ENCODE data around the gene HES6.

Gene HES6

DNA sequence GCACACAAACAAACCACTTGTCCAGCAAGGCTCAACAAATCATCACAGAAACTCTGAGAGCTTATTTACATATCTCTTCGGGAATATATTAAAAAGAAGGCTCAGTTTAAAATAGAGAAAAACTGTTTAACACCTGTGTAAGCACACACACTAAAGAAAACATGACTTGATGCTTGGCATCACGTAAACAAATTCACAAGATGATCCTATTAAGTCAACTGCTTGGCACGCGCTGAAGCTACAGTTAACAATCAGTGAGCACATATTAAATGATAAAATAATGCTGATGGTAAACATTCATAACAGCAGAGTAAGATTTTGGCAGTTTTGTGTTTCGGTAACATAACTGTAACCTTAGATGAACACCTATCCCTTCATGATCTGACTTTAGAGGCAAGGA, 4.3 kb upstream of the HES6 start:
- no peak for DNase-seq (ENCODE audit: extremely low read depth, low read depth)
- H3K4me3 ChIP-seq (replicated peaks; ENCODE audit: low read depth, low read length): no peak overlapping the region
- TF ChIP-seq, protein P1, sequence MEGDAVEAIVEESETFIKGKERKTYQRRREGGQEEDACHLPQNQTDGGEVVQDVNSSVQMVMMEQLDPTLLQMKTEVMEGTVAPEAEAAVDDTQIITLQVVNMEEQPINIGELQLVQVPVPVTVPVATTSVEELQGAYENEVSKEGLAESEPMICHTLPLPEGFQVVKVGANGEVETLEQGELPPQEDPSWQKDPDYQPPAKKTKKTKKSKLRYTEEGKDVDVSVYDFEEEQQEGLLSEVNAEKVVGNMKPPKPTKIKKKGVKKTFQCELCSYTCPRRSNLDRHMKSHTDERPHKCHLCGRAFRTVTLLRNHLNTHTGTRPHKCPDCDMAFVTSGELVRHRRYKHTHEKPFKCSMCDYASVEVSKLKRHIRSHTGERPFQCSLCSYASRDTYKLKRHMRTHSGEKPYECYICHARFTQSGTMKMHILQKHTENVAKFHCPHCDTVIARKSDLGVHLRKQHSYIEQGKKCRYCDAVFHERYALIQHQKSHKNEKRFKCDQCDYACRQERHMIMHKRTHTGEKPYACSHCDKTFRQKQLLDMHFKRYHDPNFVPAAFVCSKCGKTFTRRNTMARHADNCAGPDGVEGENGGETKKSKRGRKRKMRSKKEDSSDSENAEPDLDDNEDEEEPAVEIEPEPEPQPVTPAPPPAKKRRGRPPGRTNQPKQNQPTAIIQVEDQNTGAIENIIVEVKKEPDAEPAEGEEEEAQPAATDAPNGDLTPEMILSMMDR (IDR thresholded peaks at IDR 0.05; ENCODE audit: low read depth, low read length, missing control alignments): no peak

DNA sequence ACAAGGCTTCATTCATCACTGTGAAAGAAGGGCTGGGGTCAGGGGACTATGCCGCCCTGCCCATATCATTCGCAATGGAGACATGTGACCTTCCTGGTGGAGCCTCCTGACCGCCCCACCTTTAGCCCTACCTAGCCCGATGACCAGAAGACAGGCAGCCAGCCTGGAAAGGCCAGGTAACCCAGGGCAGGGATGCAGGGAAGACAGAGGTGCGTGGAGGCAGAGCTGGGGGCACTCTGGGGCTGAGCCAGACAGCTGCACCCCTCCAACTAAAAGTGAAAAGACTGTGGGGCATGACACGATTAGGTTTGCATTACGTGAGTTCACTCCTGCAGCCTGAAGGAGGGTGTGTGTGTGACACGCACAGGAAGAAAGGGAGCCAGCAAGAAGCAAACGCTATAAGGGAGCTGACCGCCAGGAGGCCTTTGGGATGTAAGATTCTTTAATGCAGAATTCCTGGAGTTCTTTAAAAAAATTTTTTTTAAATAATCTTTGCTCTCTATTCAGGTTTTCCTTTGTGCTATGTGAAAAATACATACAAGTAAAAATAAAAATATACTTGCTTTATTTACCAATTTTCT, 3.7 kb upstream of the HES6 start:
- H3K4me3 ChIP-seq (replicated peaks; ENCODE audit: low read depth, low read length): no peak overlapping the region
- TF ChIP-seq, protein P1 (IDR thresholded peaks at IDR 0.05; ENCODE audit: low read depth, low read length, missing control alignments): no peak
- no peak for DNase-seq (ENCODE audit: extremely low read depth, low read depth)

DNA sequence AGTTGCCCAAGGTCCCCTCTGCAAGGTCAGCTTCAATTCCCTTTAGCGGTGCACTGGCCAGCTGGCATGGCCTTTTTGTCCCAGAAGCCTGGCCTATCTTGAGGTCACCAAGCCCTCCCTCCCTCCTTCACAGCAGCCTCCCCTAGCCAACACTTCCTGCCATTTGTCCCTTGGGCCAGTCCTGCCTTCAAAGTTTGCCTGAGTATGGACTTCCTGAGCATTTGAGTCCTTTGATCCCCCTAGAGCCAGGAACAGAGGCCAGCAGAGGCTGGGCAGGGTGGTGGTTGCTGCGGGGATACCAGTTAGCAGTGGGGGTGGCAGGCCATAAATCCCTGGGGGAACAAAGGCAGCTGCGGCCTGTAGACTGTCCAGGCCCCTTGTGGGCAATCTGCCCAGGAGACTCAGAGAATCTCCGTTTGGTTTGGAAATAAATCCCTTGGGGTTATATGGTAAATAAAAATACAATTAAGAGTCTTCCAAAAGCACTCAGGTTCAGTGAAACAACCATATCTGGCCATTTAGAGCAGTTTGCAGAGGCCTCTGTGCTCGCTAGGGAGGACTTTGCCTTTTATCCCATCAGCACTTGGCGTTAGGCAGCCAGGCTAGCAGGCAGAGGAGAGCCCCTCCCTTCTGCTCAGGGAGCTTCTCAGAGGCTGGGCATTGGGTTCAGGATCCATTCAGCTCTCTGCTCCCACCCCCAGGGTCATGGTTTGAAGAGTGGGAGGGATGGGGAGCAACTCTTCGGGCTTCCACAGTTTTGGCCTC, 3.1 kb upstream of the HES6 start:
- TF ChIP-seq, protein P1 (IDR thresholded peaks at IDR 0.05; ENCODE audit: low read depth, low read length, missing control alignments): no peak
- no peak for DNase-seq (ENCODE audit: extremely low read depth, low read depth)
- no peak overlapping the region for H3K4me3 ChIP-seq (replicated peaks; ENCODE audit: low read depth, low read length)

DNA sequence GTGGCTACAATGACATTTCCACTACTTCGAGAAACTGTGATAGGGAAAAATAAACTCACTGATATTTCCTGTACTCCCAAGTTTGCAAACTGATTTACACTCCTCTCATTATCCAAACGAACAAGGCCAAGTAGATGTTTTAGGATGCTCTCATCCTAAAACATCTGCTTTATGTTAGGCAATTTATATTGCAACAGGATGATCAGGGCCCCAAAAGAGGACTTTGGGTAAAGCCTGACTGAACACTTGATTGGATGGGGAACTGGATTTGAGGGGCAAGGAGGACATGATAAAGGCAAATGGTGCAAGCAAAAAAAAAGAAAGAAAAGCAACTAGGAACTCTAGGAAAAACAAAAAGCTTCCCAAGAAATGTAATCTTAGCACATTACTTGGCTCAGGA, 2.1 kb upstream of the HES6 start:
- DNase-seq (ENCODE audit: extremely low read depth, low read depth): no peak
- TF ChIP-seq, protein P1 (IDR thresholded peaks at IDR 0.05; ENCODE audit: low read depth, low read length, missing control alignments): no peak
- no peak overlapping the region for H3K4me3 ChIP-seq (replicated peaks; ENCODE audit: low read depth, low read length)

DNA sequence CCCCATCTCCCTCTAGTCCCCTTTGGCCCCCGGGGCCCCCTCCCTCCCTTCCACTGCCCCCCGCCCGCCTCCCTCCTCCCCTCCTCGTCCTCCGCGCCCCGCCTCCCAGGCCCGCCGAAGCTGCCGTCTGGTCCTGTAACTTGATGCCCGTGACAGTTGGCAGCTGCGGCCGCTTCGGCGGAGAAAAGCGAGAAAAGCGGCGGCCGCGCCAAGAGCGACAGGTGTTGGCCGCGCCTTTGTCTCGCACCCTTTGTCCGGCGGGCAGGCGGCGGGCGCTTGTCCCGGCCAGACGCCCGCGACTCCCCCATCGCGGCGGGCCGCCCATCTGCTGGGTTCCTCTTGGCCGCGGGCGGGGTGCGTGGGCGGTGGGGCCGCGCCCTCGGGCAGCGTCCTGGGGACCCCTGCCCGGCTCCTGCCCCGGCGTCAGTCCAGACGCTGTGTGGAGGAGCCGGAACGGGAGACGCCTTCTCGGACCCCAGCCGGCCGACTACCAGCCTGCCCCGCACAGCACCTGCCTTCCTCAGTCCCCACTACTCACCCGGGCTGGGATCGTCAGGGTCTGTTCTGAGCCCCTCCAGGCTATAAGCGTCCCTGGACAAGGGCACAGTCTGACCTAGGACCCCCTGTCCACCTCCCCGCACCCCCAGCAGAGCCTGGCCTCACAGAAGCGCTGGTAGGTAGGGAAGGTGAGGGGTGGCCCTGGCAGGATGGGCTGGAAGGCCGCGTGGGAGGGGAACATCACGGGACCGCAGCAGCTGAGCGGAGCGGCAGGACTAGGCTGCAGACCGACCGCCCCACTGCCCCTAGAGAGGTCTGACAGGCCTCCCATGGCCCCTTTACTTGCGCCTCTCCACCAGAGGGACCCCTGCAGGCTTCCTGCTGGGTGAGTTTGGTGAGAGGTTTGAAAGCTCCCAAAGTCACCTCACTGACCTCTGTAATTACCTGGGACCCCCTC, 1.2 kb upstream of the HES6 start:
- H3K4me3 ChIP-seq (replicated peaks; ENCODE audit: low read depth, low read length): no peak overlapping the region
- DNase-seq (ENCODE audit: extremely low read depth, low read depth): no peak

DNA sequence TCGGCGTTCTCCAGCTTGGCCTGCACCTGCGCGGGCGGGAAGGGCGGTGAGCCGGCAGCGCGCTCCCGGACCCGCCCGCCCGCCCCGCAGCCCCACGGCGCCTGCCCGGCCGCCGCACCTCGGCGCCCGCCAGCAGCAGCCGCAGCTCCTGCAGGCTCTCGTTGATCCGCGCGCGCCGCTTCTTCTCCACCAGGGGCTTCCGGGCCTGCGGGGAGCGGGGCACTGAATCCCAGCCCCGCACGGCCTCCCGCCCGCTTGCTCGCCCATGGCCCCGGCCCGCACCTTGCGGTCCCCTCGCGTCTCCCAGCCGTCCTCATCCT, 335 bp downstream of the HES6 start:
- TF ChIP-seq, protein P1 (IDR thresholded peaks at IDR 0.05; ENCODE audit: low read depth, low read length, missing control alignments): no peak
- H3K4me3 ChIP-seq (replicated peaks; ENCODE audit: low read depth, low read length): peak overlapping the region; percentile 48
- no peak for DNase-seq (ENCODE audit: extremely low read depth, low read depth)

More for the DNA sequence above, 1.2 kb upstream of the HES6 start:
- TF ChIP-seq, protein P1 (IDR thresholded peaks at IDR 0.05; ENCODE audit: low read depth, low read length, missing control alignments): no peak
